Naive thymus-derived CD8-positive, alpha-beta T cell (primary cell): ENCODE results near the gene PPARG. TPM values are rescaled to one million over a fixed set of nuclear protein-coding genes. Genes with fewer than 3 reads are reported as not detected.

Source experiments
- ATAC-seq, 2 donors: fragments of 150-1000 bp; cut with Tn5 transposase in 1 of 2; sonication (Bioruptor Pico), chemical (Tn5 transposase) in 1 of 2; 1 replicate in 1 of 2; 2 replicates in 1 of 2; pipeline ENCODE4 v1.10.0; 2021; ENCODE audit warnings: mild to moderate bottlenecking in 2 of 2, moderate library complexity in 2 of 2
- POLR2A ChIA-PET: fragments of 350-600 bp; sonication (Branson Sonifier 250); formaldehyde crosslinking; loops from one replicate; lab custom pipeline; 2021; ENCODE audit warnings: antibody characterized with exemption; lab: Charles Lee
- DNase-seq, 10 donors: peaks; one replicate each; pipeline versions ENCODE4 v3.0.0 to v3.0.0-alpha.2; 2020 to 2022
- H3K27ac Mint-ChIP-seq, 10 donors: one replicate each; pipeline ENCODE4 v1.8.0; 2020 to 2022; ENCODE audit warnings: mild to moderate bottlenecking in 10 of 10, mixed read lengths in 10 of 10, moderate library complexity in 4 of 10, inconsistent platforms in 1 of 10
- H3K27me3 Mint-ChIP-seq, 5 donors: one replicate each; pipeline ENCODE4 v1.8.0; 2021 to 2022; ENCODE audit warnings: mixed read lengths in 5 of 5
- H3K36me3 Mint-ChIP-seq, 3 donors: one replicate each; pipeline ENCODE4 v1.8.0; 2020 to 2022; ENCODE audit warnings: mixed read lengths in 3 of 3, mild to moderate bottlenecking in 2 of 3, inconsistent platforms in 1 of 3
- H3K4me1 Mint-ChIP-seq, 4 donors: one replicate each; pipeline ENCODE4 v1.8.0; 2021 to 2022; ENCODE audit warnings: mixed read lengths in 4 of 4
- H3K4me3 Mint-ChIP-seq, 10 donors: one replicate each; pipeline ENCODE4 v1.8.0; 2020 to 2022; ENCODE audit warnings: mild to moderate bottlenecking in 10 of 10, mixed read lengths in 10 of 10, moderate library complexity in 6 of 10, inconsistent platforms in 1 of 10
- H3K9me3 Mint-ChIP-seq, 9 donors: one replicate each; pipeline ENCODE4 v1.8.0; 2020 to 2022; ENCODE audit warnings: mixed read lengths in 9 of 9, mild to moderate bottlenecking in 3 of 9, inconsistent platforms in 1 of 9, moderate library complexity in 1 of 9
- polyA plus RNA-seq, 3 donors: library from polyadenylated mRNA; unstranded; fragments of 300-500 nt; fragmentation: Illumina TruSeq; gene quantifications; one replicate each; pipeline ENCODE4 v1.2.3, GENCODE V29; 2021
- total RNA-seq, 8 experiments: library from RNA in 2 of 8; stranded (reverse) in 2 of 8; gene quantifications; one replicate each; pipeline ENCODE4 v1.2.3 and lab custom pipeline; 2021 to 2026

Gene PPARG
- total and polyA plus RNA-seq, 5 experiments from 2014 or later = not detected

DNA sequence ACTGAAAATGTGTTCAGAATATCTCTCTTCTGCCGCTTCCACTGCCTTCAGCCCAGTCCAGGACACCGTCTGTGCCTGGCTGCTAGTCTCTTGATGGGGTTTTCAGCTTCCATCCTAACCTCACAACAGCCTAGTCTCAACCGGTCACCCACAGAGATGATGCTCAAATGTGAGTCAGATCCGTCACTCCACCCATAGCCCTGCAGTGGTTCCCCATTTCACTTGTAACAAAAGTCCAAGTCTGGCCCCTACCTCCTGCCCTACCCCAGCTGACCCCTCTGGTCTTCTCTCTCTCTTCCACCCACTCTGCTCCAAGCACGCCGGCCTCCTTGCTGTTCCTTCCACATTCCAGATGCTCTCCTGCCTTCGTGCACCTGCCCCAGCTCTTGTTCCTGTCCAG, 68.1 kb downstream of the PPARG start:
- Mint-ChIP-seq H3K36me3 (peaks cover 0 to 4% (median 0%) of the 10 kb centered on the region in 3 donors), H3K4me1 (peaks cover 0 to 5% (median 0%) of the 10 kb centered on the region in 4 donors), H3K27me3 (peaks cover 0 to 7% (median 0%) of the 10 kb centered on the region in 5 donors), H3K4me3 (no peak overlapping the region), H3K9me3 (peaks cover 0 to 10% (median 0%) of the 10 kb centered on the region in 9 donors), H3K27ac (peak overlapping the region in 3 of 10 donors; percentile 28 to 40 (median 38))
- ATAC-seq (no peak), DNase-seq (no peak)
- POLR2A ChIA-PET = no interaction called here

DNA sequence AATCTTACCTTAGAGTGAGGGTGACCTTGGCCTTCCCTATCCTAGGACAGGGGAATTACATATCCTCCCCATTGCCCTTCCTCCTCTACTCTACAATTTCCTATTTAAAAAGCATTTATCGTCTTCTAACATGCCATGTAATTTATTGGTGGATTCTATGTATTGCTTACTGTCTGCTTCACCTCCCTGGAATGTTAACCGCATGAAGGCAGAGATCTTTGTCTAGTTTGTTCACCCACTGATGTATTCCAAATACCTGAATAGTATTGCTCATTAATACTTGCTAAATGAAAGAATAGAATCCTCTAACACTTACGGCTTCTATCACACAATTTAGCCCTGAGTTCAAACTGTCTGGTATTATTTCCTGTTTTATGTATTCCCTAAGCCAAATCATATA, 68.6 kb downstream of the PPARG start:
- POLR2A ChIA-PET = no interaction called here
- Mint-ChIP-seq H3K9me3 (peaks cover 0 to 10% (median 0%) of the 10 kb centered on the region in 9 donors), H3K27me3 (peaks cover 0 to 7% (median 0%) of the 10 kb centered on the region in 5 donors), H3K4me1 (peaks cover 0 to 5% (median 0%) of the 10 kb centered on the region in 4 donors), H3K36me3 (peaks cover 0 to 4% (median 0%) of the 10 kb centered on the region in 3 donors), H3K4me3 (no peak overlapping the region), H3K27ac (peak overlapping the region in 3 of 10 donors; percentile 28 to 40 (median 38))
- ATAC-seq (no peak), DNase-seq (no peak)

DNA sequence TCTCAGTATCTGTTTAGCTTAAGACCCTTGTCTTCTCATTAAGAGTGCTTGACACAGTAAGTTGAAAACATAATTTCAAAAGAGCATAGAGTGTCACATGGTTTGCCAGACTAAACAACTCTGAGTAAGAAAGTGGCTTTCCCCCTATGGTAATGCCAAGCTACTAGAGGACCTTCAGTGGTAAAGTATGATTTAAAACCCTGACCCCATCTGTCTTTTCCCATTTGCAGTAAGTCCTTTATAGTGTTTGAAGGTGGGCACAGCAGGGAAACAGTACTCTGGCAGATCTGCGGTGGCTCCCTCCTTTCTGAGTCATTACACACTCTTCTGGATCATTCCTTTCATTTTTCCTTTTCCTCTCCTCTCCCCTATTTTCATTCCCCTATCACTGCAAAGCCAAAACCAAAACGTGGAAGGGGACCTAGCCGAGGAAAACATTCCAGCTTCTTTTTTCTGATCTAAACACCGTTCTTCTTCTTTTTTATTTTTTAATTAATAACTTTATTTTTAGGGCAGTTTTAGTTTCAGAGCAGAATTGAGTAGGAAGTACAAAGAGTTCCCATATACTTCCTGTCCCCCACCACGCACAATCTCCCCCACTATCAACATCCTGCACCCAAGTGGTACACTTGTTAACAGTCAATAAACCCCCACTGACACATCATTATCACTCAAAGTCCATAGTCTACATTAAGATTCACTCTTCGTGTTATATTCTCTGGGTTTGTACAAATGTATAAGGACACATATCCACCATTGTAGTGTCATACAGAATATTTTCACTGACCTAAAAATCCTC, 74.7 kb downstream of the PPARG start:
- Mint-ChIP-seq H3K4me3 (peak overlapping the region in 9 of 10 donors; percentile 1 to 70 (median 53)), H3K27ac (peak overlapping the region in 9 of 10 donors; percentile 3 to 84 (median 36)), H3K4me1 (peaks cover 7 to 16% (median 12%) of the 10 kb centered on the region in 4 donors), H3K36me3 (peaks cover 0 to 12% (median 10%) of the 10 kb centered on the region in 3 donors), H3K9me3 (peaks cover 0 to 22% (median 5%) of the 10 kb centered on the region in 9 donors), H3K27me3 (no peaks in the 10 kb centered on the region)
- ATAC-seq = peak in 1 of 2 donors; percentile 68
- POLR2A ChIA-PET = interaction anchor here (1.4 kb wide), 1 partner anchor 9 kb away, joined by 3 read pairs; no protein-coding TSS in a partner anchor
- peak in 3 of 10 donors; percentile 2 to 24 (median 5) for DNase-seq

DNA sequence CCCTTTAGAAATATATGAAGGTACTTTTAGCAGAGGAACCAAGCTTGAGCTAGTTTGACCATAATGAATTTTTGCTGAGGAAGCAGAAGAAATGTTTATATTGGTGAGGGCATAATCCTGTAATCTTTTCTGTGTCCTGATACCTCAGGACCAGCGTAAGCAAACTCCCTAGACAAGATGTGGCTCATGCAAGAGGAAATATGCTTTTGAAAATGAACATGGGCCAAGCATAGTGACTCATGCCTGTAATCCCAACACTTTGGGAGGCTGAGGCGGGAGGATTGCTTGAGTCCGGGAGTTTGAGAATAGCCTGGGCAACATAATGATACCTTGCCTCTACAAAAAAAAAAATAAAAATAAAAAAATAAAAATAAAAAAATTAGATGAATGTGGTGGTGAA, 78.5 kb downstream of the PPARG start:
- DNase-seq = no peak
- no peak for ATAC-seq
- peaks cover 0 to 6% (median 0%) of the 10 kb centered on the region in 5 donors for H3K27me3 Mint-ChIP-seq
- peaks cover 0 to 14% (median 2%) of the 10 kb centered on the region in 9 donors for H3K9me3 Mint-ChIP-seq
- POLR2A ChIA-PET = no interaction called here
- H3K36me3 Mint-ChIP-seq = peaks cover 0 to 10% (median 8%) of the 10 kb centered on the region in 3 donors
- H3K4me1 Mint-ChIP-seq = peaks cover 7 to 16% (median 12%) of the 10 kb centered on the region in 4 donors
- no peak overlapping the region for H3K4me3 Mint-ChIP-seq
- no peak overlapping the region for H3K27ac Mint-ChIP-seq

DNA sequence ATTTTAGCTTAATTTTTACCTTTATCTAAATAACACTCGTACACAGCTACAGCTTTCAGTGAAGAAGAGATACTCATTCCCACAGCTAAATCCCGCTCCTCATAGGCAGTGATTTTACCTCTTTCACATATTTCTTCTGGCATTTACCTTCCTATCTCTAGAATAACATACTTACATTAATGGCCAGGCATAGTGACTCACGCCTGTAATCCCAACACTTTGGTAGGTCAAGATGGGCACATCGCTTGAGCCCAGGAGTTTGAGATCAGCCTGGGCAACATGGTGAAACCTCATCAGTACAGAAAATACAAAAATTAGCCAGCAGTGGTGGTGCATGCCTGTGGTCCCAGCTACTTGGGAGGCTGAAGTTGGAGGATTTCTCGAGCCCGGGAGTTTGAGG, 80.2 kb downstream of the PPARG start:
- Mint-ChIP-seq H3K9me3 (peaks cover 0 to 14% (median 2%) of the 10 kb centered on the region in 9 donors), H3K4me3 (no peak overlapping the region), H3K4me1 (peaks cover 2 to 9% (median 4%) of the 10 kb centered on the region in 4 donors), H3K27me3 (peaks cover 3 to 17% (median 5%) of the 10 kb centered on the region in 5 donors), H3K36me3 (peaks cover 0 to 10% (median 8%) of the 10 kb centered on the region in 3 donors), H3K27ac (no peak overlapping the region)
- ATAC-seq = no peak
- POLR2A ChIA-PET = no interaction called here
- DNase-seq = no peak

DNA sequence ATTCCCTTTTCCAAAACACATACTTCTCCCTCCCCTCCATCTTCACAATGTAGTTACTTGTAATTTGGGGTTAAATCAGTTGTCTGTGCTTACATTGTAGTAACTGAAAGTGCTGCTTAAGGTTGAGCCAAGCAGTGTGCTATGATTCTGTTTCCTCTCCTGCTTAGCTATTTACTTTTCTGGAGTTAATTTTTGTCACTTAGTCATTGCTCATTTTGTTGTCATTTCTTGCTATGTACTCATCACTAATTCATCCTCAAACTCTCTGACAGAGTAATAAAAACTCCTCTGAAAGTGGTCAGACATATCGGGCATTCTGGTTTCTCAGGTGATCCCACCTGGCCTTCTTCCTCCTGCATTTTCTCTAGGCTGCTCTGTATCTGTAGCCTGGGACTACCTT, 80.7 kb downstream of the PPARG start:
- Mint-ChIP-seq H3K36me3 (peaks cover 0 to 10% (median 8%) of the 10 kb centered on the region in 3 donors), H3K4me3 (no peak overlapping the region), H3K27ac (no peak overlapping the region), H3K9me3 (peaks cover 0 to 14% (median 2%) of the 10 kb centered on the region in 9 donors), H3K4me1 (peaks cover 0 to 3% (median 0%) of the 10 kb centered on the region in 4 donors), H3K27me3 (peaks cover 4 to 17% (median 9%) of the 10 kb centered on the region in 5 donors)
- DNase-seq (no peak), ATAC-seq (no peak)
- POLR2A ChIA-PET = no interaction called here

DNA sequence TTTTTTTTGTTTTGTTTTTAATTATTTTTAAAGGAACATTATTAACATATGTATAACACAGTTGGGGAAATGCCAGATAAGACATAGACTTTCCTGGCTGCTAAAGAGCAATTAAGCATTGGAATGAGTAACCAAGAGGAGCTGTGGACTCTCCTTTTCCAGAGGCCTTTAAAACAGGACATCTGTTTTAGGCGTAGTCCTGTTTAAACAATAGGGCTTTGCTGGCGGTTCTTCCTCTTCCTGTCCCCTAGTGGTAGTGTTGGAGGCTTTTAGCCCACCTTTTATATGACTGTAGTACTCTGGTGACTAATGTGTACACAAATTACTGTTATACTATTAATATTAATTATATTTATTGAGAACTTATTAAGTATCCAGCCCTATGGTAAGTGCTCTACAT, 81.9 kb downstream of the PPARG start:
- ATAC-seq (no peak), DNase-seq (no peak)
- POLR2A ChIA-PET = no interaction called here
- peaks cover 0 to 10% (median 8%) of the 10 kb centered on the region in 3 donors for H3K36me3 Mint-ChIP-seq
- H3K4me1 Mint-ChIP-seq = peaks cover 0 to 1% (median 0%) of the 10 kb centered on the region in 4 donors
- H3K27ac Mint-ChIP-seq = no peak overlapping the region
- peaks cover 0 to 11% (median 2%) of the 10 kb centered on the region in 9 donors for H3K9me3 Mint-ChIP-seq
- H3K27me3 Mint-ChIP-seq = peaks cover 6 to 20% (median 9%) of the 10 kb centered on the region in 5 donors
- H3K4me3 Mint-ChIP-seq = no peak overlapping the region

DNA sequence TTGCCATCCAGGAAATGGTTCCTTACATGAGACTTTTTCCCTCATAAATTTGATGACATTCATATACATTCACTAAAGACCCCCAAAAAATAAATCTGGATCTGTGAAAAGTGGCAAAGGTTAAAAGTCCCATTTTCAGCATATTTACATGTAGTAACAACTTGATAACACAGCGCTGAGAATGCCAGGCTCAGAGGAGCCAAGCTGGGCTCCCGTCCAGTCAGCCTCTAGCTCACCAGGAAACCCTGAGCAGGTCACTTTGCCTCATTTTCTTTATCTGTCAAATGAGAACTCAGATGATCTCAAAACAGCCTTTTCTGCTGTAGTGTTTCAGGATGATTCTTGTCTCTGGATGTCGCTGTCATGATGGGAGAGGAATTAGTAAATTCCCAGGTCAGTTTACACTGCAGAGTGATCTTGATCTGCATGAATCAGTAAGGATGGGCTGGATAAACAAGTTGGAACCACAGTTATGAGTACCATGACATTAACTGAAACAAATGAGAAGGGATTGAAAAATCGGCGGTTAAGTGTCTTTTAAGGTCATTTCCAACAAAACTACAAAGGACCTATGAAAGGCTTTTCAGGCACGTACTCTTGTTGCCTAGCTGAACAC, 82.8 kb downstream of the PPARG start:
- Mint-ChIP-seq H3K4me1 (no peaks in the 10 kb centered on the region), H3K4me3 (no peak overlapping the region), H3K9me3 (peaks cover 0 to 2% (median 0%) of the 10 kb centered on the region in 9 donors), H3K27me3 (peaks cover 6 to 20% (median 9%) of the 10 kb centered on the region in 5 donors), H3K27ac (no peak overlapping the region), H3K36me3 (peaks cover 0 to 5% (median 2%) of the 10 kb centered on the region in 3 donors)
- POLR2A ChIA-PET = interaction anchor here (1.4 kb wide), 1 partner anchor 8 kb away, joined by 3 read pairs; no protein-coding TSS in a partner anchor
- ATAC-seq (no peak), DNase-seq (no peak)

DNA sequence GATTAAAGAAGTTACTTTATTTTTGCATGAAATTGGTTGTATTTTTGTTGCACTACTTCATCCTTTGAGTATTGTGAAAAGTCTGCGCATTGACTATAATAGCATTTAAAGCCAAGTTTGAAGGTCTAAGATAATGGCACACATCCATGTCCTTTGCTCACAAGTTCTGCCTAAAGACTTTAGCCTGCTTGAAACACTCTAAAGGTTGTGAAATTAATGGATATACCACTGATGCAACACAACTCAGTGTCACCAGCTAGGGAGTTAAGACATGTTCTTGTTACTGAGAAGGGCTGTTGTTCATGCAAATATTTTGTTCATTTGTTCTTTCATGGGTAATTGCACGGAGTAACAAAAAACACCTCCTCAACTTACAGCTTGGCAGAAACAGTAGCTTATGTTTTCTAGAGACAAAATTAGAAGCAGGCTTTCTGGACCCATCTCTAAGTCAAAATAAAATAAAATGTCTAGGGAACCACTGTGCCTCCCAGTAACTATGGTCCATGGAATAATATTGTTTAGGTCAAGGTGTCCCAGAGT, 83.9 kb downstream of the PPARG start:
- Mint-ChIP-seq H3K9me3 (no peaks in the 10 kb centered on the region), H3K27me3 (peaks cover 6 to 20% (median 9%) of the 10 kb centered on the region in 5 donors), H3K27ac (no peak overlapping the region), H3K36me3 (no peaks in the 10 kb centered on the region), H3K4me3 (no peak overlapping the region), H3K4me1 (no peaks in the 10 kb centered on the region)
- POLR2A ChIA-PET = interaction anchor here (1.4 kb wide), 1 partner anchor 9 kb away, joined by 3 read pairs; no protein-coding TSS in a partner anchor
- no peak for DNase-seq
- ATAC-seq = no peak

DNA sequence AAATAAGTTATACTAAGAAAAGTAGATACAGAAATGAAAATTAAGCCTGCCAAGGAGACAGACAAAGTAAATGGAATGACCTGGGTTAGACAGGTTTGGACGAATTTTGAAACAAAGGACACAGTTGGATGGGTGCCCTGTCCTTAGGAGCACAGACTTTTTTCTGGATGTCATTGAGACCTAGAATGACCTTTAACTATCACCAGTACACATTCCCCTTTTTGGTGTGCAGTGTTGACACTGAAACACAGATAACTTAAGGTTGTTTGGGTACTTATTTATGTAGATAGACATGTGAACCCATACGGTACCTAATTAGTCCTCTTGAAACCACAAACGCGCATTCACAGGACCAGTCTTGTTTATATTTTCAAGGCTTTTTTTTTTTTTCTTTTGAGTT, 86.7 kb downstream of the PPARG start:
- DNase-seq = no peak
- peaks cover 3 to 11% (median 9%) of the 10 kb centered on the region in 4 donors for H3K4me1 Mint-ChIP-seq
- no peak for ATAC-seq
- no peak overlapping the region for H3K27ac Mint-ChIP-seq
- peaks cover 6 to 18% (median 9%) of the 10 kb centered on the region in 5 donors for H3K27me3 Mint-ChIP-seq
- peaks cover 0 to 4% (median 0%) of the 10 kb centered on the region in 9 donors for H3K9me3 Mint-ChIP-seq
- POLR2A ChIA-PET = no interaction called here
- no peak overlapping the region for H3K4me3 Mint-ChIP-seq
- H3K36me3 Mint-ChIP-seq = no peaks in the 10 kb centered on the region

DNA sequence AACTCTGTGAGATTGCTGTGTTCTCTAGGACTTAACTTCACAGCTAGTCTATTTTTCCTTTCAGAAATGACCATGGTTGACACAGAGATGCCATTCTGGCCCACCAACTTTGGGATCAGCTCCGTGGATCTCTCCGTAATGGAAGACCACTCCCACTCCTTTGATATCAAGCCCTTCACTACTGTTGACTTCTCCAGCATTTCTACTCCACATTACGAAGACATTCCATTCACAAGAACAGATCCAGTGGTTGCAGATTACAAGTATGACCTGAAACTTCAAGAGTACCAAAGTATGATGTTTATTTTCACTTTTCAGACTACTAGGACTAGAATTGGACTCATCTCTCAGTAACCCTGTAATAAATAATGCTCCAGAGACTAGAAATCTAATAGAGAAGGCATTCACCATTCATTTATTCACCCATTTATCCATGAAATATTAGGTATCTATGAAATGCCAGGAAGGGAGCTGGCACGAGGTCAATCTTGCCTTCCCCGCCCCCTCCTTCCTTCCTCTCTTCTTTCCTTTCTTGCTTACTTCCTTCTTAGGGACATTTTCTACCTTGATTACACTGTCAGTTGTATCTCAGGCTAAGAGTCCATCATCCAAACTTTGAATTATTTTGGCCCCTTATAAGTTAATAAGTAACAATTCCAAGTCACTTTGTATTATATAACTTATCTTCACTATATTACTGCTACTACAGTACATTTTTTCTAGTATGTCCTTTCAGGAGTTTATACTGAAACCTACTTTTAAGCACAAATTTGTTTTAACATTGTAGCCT, 91.0 kb downstream of the PPARG start:
- Mint-ChIP-seq H3K9me3 (peaks cover 0 to 4% (median 0%) of the 10 kb centered on the region in 9 donors), H3K4me1 (peaks cover 3 to 11% (median 9%) of the 10 kb centered on the region in 4 donors), H3K36me3 (no peaks in the 10 kb centered on the region), H3K27ac (no peak overlapping the region), H3K27me3 (peaks cover 0 to 7% (median 2%) of the 10 kb centered on the region in 5 donors), H3K4me3 (no peak overlapping the region)
- ATAC-seq = no peak
- POLR2A ChIA-PET = no interaction called here
- no peak for DNase-seq

DNA sequence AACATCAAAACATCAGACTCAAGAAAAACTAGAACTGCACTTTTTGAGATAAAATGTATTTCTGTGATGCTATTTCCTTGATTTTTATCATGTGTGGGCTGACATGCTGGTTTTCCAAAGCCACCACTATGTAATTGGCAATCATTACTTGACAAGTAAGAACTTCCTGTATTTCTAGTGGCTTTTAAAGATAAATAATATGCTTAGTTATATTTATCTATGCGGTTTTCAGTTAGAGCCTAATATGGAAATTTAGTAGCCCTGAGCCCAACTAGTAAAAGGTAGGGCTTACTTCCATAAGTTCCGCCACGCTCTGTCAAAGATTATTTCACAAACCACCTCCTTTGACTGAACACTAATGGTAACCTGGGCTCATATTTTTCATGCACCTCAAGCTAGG, 91.6 kb downstream of the PPARG start:
- Mint-ChIP-seq H3K27ac (no peak overlapping the region), H3K9me3 (peaks cover 0 to 4% (median 0%) of the 10 kb centered on the region in 9 donors), H3K4me3 (no peak overlapping the region), H3K27me3 (peaks cover 0 to 4% (median 0%) of the 10 kb centered on the region in 5 donors), H3K36me3 (no peaks in the 10 kb centered on the region), H3K4me1 (peaks cover 3 to 11% (median 9%) of the 10 kb centered on the region in 4 donors)
- DNase-seq (no peak), ATAC-seq (no peak)
- POLR2A ChIA-PET = no interaction called here
